NCI-H748 (cell line): ENCODE data around the gene ATP6V1F.

Experiments used
- DNase-seq: peaks from one replicate; lab custom pipeline; 2025; ENCODE audit not compliant: unreplicated experiment; lab: John Stamatoyannopoulos, UW

ATP6V1F gene

GRCh38 chr7:128848289-128849155, 14.1 kb upstream of the ATP6V1F start:
- no peak for DNase-seq

GRCh38 chr7:128849156-128849515, 13.5 kb upstream of the ATP6V1F start:
- no peak for DNase-seq

- no peak for DNase-seq
Measured at GRCh38 chr7:128849804-128850490, 12.7 kb upstream of the ATP6V1F start.

GRCh38 chr7:128852537-128853254, 10.0 kb upstream of the ATP6V1F start:
- DNase-seq = no peak

GRCh38 chr7:128853799-128854198, 8.9 kb upstream of the ATP6V1F start:
- no peak for DNase-seq

GRCh38 chr7:128854396-128854795, 8.3 kb upstream of the ATP6V1F start:
- DNase-seq = no peak

- no peak for DNase-seq
Measured at GRCh38 chr7:128855559-128855958, 7.1 kb upstream of the ATP6V1F start.

GRCh38 chr7:128856001-128856718, 6.5 kb upstream of the ATP6V1F start:
- no peak for DNase-seq

GRCh38 chr7:128858380-128859231, 4.0 kb upstream of the ATP6V1F start:
- DNase-seq = no peak

GRCh38 chr7:128859232-128860157, 3.2 kb upstream of the ATP6V1F start:
- no peak for DNase-seq

- no peak for DNase-seq
Measured at GRCh38 chr7:128860158-128861073, 2.2 kb upstream of the ATP6V1F start.

- no peak for DNase-seq
Measured at GRCh38 chr7:128861957-128862570, 592 bp upstream of the ATP6V1F start.

- peak; percentile 66 for DNase-seq
Measured at GRCh38 chr7:128863433-128863989, 855 bp downstream of the ATP6V1F start.

GRCh38 chr7:128865303-128865702, 2.6 kb downstream of the ATP6V1F start:
- DNase-seq = no peak

GRCh38 chr7:128865996-128866877, 3.6 kb downstream of the ATP6V1F start:
- DNase-seq = no peak

GRCh38 chr7:128867241-128867640, 4.6 kb downstream of the ATP6V1F start:
- DNase-seq = no peak
